NB4 (cell line): ENCODE results near the gene KLHL41.

Source experiments
- CTCF ChIP-seq: IDR thresholded peaks from one replicate; pipeline ENCODE4 v1.5.1; 2012; ENCODE audit warnings: low read depth, low read length
- MAX ChIP-seq: IDR thresholded peaks from 2 replicates; pipeline ENCODE4 v1.6.1; 2011; ENCODE audit warnings: low read depth, low read length
- MYC ChIP-seq: IDR thresholded peaks from 2 replicates; pipeline ENCODE4 v1.6.1; 2011; ENCODE audit warnings: low read depth, low read length
- POLR2A ChIP-seq: IDR thresholded peaks from 2 replicates; pipeline ENCODE4 v1.6.1; 2011; ENCODE audit warnings: mild to moderate bottlenecking; ENCODE audit not compliant: insufficient read length; ENCODE audit errors: extremely low read depth

- no peak for TF ChIP-seq CTCF
- no peak for TF ChIP-seq POLR2A
- TF ChIP-seq MAX: no peak
- TF ChIP-seq MYC: no peak
Measured at GRCh38 chr2:169464466-169464865, 45.0 kb upstream of the KLHL41 start.
